Activated CD4-positive, CD25-positive, alpha-beta regulatory T cell (primary cell): ENCODE results near the gene SND1.

Experiments used
- DNase-seq, 4 experiments: peaks; one replicate each; lab custom pipeline; 2025; lab: John Stamatoyannopoulos, UW

The SND1 gene

GRCh38 chr7:127932496-127932895 is 280.5 kb downstream of the SND1 start:
- DNase-seq: no peak

- DNase-seq: no peak
Observed at GRCh38 chr7:127933146-127933545, 281.2 kb downstream of the SND1 start.

- no peak for DNase-seq
Observed at GRCh38 chr7:127934711-127935110, 282.7 kb downstream of the SND1 start.

- DNase-seq: no peak
Observed at GRCh38 chr7:127935847-127936376, 283.9 kb downstream of the SND1 start.

GRCh38 chr7:127937066-127937680 is 285.2 kb downstream of the SND1 start:
- no peak for DNase-seq

GRCh38 chr7:127938588-127938987 is 286.6 kb downstream of the SND1 start:
- DNase-seq: no peak

GRCh38 chr7:127940381-127941160 is 288.6 kb downstream of the SND1 start:
- no peak for DNase-seq

- no peak for DNase-seq
Observed at GRCh38 chr7:127941476-127942210, 289.6 kb downstream of the SND1 start.

GRCh38 chr7:127943541-127944521 is 291.8 kb downstream of the SND1 start:
- DNase-seq: no peak

GRCh38 chr7:127946111-127946510 is 294.1 kb downstream of the SND1 start:
- no peak for DNase-seq

GRCh38 chr7:127946847-127947246 is 294.9 kb downstream of the SND1 start:
- DNase-seq: no peak

- no peak for DNase-seq
Observed at GRCh38 chr7:127948312-127948711, 296.3 kb downstream of the SND1 start.

GRCh38 chr7:127948930-127949329 is 296.9 kb downstream of the SND1 start:
- DNase-seq: no peak

GRCh38 chr7:127949769-127950222 is 297.8 kb downstream of the SND1 start:
- no peak for DNase-seq

GRCh38 chr7:127950233-127950935 is 298.4 kb downstream of the SND1 start:
- no peak for DNase-seq

- DNase-seq: no peak
Observed at GRCh38 chr7:127953423-127954356, 301.7 kb downstream of the SND1 start.

- no peak for DNase-seq
Observed at GRCh38 chr7:127954357-127954748, 302.4 kb downstream of the SND1 start.

- no peak for DNase-seq
Observed at GRCh38 chr7:127955051-127955531, 303.1 kb downstream of the SND1 start.

GRCh38 chr7:127957886-127958285 is 305.9 kb downstream of the SND1 start:
- no peak for DNase-seq
